Gastrocnemius medialis (tissue), 4 donors: Measurements from ENCODE around the gene VWA8. TPM values are rescaled to one million over a fixed set of nuclear protein-coding genes. Genes with fewer than 3 reads are reported as not detected.

Source experiments
- ATAC-seq, 2 donors: fragments of 150-250 bp; one replicate each; pipeline ENCODE4 v1.9.1; 2016
- DNase-seq, 2 donors: peaks; one replicate each; pipeline ENCODE4 v3.0.0-alpha.2; 2019
- H3K27ac ChIP-seq, 4 donors: fragments of 200-600 bp; sonication (generic); 1 replicate in 1 of 4; 2 replicates in 3 of 4; pipeline ENCODE4 v1.5.1; 2016 to 2018; ENCODE audit warnings: mild to moderate bottlenecking in 2 of 4, moderate library complexity in 1 of 4
- H3K27me3 ChIP-seq, 3 donors: fragments of 200-600 bp; sonication (generic) in 2 of 3; 1 replicate in 1 of 3; 2 replicates in 2 of 3; pipeline versions ENCODE4 v1.5.1 to v1.6.0; 2016 to 2019; ENCODE audit warnings: mild to moderate bottlenecking in 1 of 3, moderate library complexity in 1 of 3
- H3K36me3 ChIP-seq, 2 donors: fragments of 200-600 bp; sonication (generic) in 1 of 2; one replicate each; pipeline ENCODE4 v1.5.1; 2017 to 2018
- H3K4me1 ChIP-seq, 2 donors: fragments of 200-600 bp; sonication (generic) in 1 of 2; one replicate each; pipeline ENCODE4 v1.5.1; 2016 to 2017; ENCODE audit warnings: mild to moderate bottlenecking in 2 of 2
- H3K4me3 ChIP-seq, 4 donors: fragments of 200-600 bp; sonication (generic) in 3 of 4; 1 replicate in 1 of 4; 2 replicates in 3 of 4; pipeline ENCODE4 v1.5.1; 2016 to 2019; ENCODE audit warnings: mild to moderate bottlenecking in 2 of 4
- H3K9me3 ChIP-seq, 3 donors: fragments of 200-600 bp; sonication (generic) in 2 of 3; 1 replicate in 1 of 3; 2 replicates in 2 of 3; pipeline ENCODE4 v1.5.1; 2016 to 2019
- CTCF ChIP-seq, 5 experiments: fragments of 450-650 bp in 3 of 5; fragments of 200-600 bp in 2 of 5; sonication (generic) in 2 of 5; IDR thresholded peaks in 4 of 5; conservative IDR thresholded peaks in 1 of 5; 1 replicate in 4 of 5; 2 replicates in 1 of 5; pipeline ENCODE4 v1.5.1; 2016 to 2019; ENCODE audit warnings: antibody characterized with exemption in 5 of 5, mild to moderate bottlenecking in 3 of 5, moderate library complexity in 3 of 5
- POLR2A ChIP-seq, 2 donors: fragments of 450-650 bp; IDR thresholded peaks; one replicate each; pipeline ENCODE4 v1.6.1; 2017; ENCODE audit warnings: antibody characterized with exemption in 2 of 2, mild to moderate bottlenecking in 2 of 2, moderate library complexity in 2 of 2
- in situ Hi-C, 4 donors: fragments of 200-750 bp; cut with MboI; loops; one replicate each; pipeline versions ENCODE4 v1.15.0 to v1.8.0; 2017; ENCODE audit warnings: low sequenced_read_pairs in 4 of 4
- intact Hi-C: fragments of 100-400 bp; cut with DNase I; formaldehyde crosslinking; loops from one replicate; pipeline ENCODE4 v1.15.1; 2023; ENCODE audit warnings: low total_unique reads
- total RNA-seq, 4 donors: library from RNA; depleted of rRNA; stranded (reverse); fragments of >200 nt; gene quantifications; one replicate each; pipeline versions ENCODE4 v1.1.0 to v1.2.3, GENCODE V29; 2016

The VWA8 gene
- total RNA-seq, 4 donors from 2014 or later: 24.7 to 37.9 (median 29.7) TPM

GRCh38 chr13:41590122-41590521, 370.8 kb downstream of the VWA8 start:
- Histone ChIP-seq H3K4me3 (no peak overlapping the region), H3K36me3 (no peaks in the 10 kb centered on the region), H3K27ac (peak overlapping the region in 3 of 4 donors; percentile 16 to 33 (median 16)), H3K4me1 (peaks cover 0 to 7% of the 10 kb centered on the region in 2 donors), H3K27me3 (no peaks in the 10 kb centered on the region), H3K9me3 (no peaks in the 10 kb centered on the region)
- in situ Hi-C loops: no loop called here
- DNase-seq (no peak), ATAC-seq (no peak)
- TF ChIP-seq POLR2A (IDR thresholded peaks at IDR 0.05) (no peak), CTCF (IDR thresholded peaks at IDR 0.05 in 4 of 5, conservative IDR thresholded peaks at IDR 0.05 in 1 of 5) (no peak)
- intact Hi-C loops: no loop called here

GRCh38 chr13:41589434-41589833, 371.5 kb downstream of the VWA8 start:
- intact Hi-C loops (no loop called here), in situ Hi-C loops (no loop called here)
- Histone ChIP-seq H3K9me3 (no peaks in the 10 kb centered on the region), H3K4me1 (peaks cover 0 to 7% of the 10 kb centered on the region in 2 donors), H3K4me3 (no peak overlapping the region), H3K36me3 (no peaks in the 10 kb centered on the region), H3K27ac (peak overlapping the region in 3 of 4 donors; percentile 16 to 33 (median 16)), H3K27me3 (no peaks in the 10 kb centered on the region)
- no peak for TF ChIP-seq POLR2A (IDR thresholded peaks at IDR 0.05)
- TF ChIP-seq CTCF (IDR thresholded peaks at IDR 0.05 in 4 of 5, conservative IDR thresholded peaks at IDR 0.05 in 1 of 5): no peak
- ATAC-seq (no peak), DNase-seq (no peak)

GRCh38 chr13:41588899-41589298, 372.0 kb downstream of the VWA8 start:
- H3K4me1 ChIP-seq: peaks cover 0 to 7% of the 10 kb centered on the region in 2 donors
- no peaks in the 10 kb centered on the region for H3K9me3 ChIP-seq
- TF ChIP-seq CTCF (IDR thresholded peaks at IDR 0.05 in 4 of 5, conservative IDR thresholded peaks at IDR 0.05 in 1 of 5) (no peak), POLR2A (IDR thresholded peaks at IDR 0.05) (no peak)
- H3K27me3 ChIP-seq: no peaks in the 10 kb centered on the region
- in situ Hi-C loops (no loop called here), intact Hi-C loops (no loop called here)
- ATAC-seq: no peak
- peak overlapping the region in 2 of 4 donors; percentile 3 to 16 for H3K27ac ChIP-seq
- no peaks in the 10 kb centered on the region for H3K36me3 ChIP-seq
- no peak for DNase-seq
- H3K4me3 ChIP-seq: no peak overlapping the region

- Histone ChIP-seq H3K36me3 (no peaks in the 10 kb centered on the region), H3K4me3 (no peak overlapping the region), H3K27me3 (no peaks in the 10 kb centered on the region), H3K27ac (peak overlapping the region in 1 of 4 donors; percentile 16), H3K9me3 (no peaks in the 10 kb centered on the region), H3K4me1 (peaks cover 0 to 3% of the 10 kb centered on the region in 2 donors)
- TF ChIP-seq CTCF (IDR thresholded peaks at IDR 0.05 in 4 of 5, conservative IDR thresholded peaks at IDR 0.05 in 1 of 5): no peak
- DNase-seq (no peak), ATAC-seq (no peak)
- in situ Hi-C loops (no loop called here), intact Hi-C loops (no loop called here)
Observed at GRCh38 chr13:41588448-41588847, 372.5 kb downstream of the VWA8 start.

- no peaks in the 10 kb centered on the region for H3K4me1 ChIP-seq
- intact Hi-C loops (no loop called here), in situ Hi-C loops (no loop called here)
- no peak overlapping the region for H3K4me3 ChIP-seq
- TF ChIP-seq POLR2A (IDR thresholded peaks at IDR 0.05): no peak
- no peak for TF ChIP-seq CTCF (IDR thresholded peaks at IDR 0.05 in 4 of 5, conservative IDR thresholded peaks at IDR 0.05 in 1 of 5)
- DNase-seq: no peak
- H3K27me3 ChIP-seq: no peaks in the 10 kb centered on the region
- H3K27ac ChIP-seq: no peak overlapping the region
- no peaks in the 10 kb centered on the region for H3K36me3 ChIP-seq
- ATAC-seq: no peak
- H3K9me3 ChIP-seq: no peaks in the 10 kb centered on the region
Observed at GRCh38 chr13:41587490-41587889, 373.4 kb downstream of the VWA8 start.
